Endothelial cell of umbilical vein (primary cell): ENCODE measurements around the gene KCNJ4.

ENCODE experiments used
- EZH2 ChIP-seq: IDR thresholded peaks from 2 replicates; pipeline ENCODE4 v1.6.1; 2012; ENCODE audit warnings: borderline replicate concordance, low read depth, mild to moderate bottlenecking, moderate library complexity, low read length, inconsistent platforms; ENCODE audit not compliant: severe bottlenecking
- FOS ChIP-seq: IDR thresholded peaks from 2 replicates; pipeline ENCODE4 v1.6.1; 2011; ENCODE audit warnings: mild to moderate bottlenecking, low read length, moderate library complexity, borderline replicate concordance; ENCODE audit not compliant: insufficient read depth
- MYC ChIP-seq: IDR thresholded peaks from one replicate; pipeline ENCODE4 v1.6.1; 2011; ENCODE audit warnings: mild to moderate bottlenecking, low read depth, low read length
- POLR2A ChIP-seq: IDR thresholded peaks from 2 replicates; pipeline ENCODE4 v1.6.1; 2012; ENCODE audit warnings: low read depth, mild to moderate bottlenecking, control low read depth, low read length
- POLR2AphosphoS5 ChIP-seq: IDR thresholded peaks from 2 replicates; pipeline ENCODE4 v1.6.1; 2012; ENCODE audit warnings: low read depth, mild to moderate bottlenecking, control low read depth, low read length, moderate library complexity; ENCODE audit not compliant: insufficient read depth
- TF ChIP-seq, protein P1 (sequence below), 2 donors: IDR thresholded peaks; 1 replicate in 1 of 2; 2 replicates in 1 of 2; pipeline ENCODE4 v1.5.1; 2011; ENCODE audit warnings: low read length in 2 of 2, mild to moderate bottlenecking in 2 of 2, moderate library complexity in 2 of 2, control low read depth in 1 of 2, inconsistent platforms in 1 of 2, low read depth in 1 of 2; ENCODE audit not compliant: insufficient read depth in 1 of 2; ENCODE audit errors: extremely low read depth in 1 of 2

DNA sequence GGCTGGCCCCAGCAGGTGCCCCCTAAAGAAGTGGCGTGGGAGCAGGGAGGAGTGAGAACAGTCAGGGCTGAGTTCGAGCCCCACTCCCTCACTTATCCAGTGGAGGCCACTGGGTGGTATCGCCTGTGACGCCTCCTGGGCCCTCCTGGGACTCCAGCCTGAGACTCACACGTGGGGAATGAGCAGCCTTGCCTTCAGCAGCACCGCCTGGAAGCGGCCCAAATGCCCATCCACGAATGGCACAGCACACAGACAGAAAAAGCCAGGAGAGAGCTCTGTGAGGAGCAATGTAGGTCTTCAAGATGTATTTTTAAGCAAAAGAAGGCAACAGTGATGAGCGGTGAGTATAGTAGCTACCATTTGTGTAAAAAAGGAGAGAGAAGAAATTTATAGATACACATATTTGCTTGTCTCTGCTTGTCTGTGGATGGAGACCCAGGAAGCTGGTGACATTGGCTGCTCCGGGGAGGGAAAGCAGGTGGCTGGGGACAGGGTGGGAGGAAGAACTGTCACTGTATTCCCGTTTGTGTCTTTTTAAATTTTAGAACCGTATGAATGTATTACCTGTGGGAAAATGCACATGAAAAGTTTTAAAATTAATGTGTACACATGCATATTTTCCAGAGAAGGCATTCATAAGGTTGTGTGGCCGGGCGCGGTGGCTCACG lies 13.2 kb downstream of the KCNJ4 start:
- TF ChIP-seq FOS (no peak), EZH2 (no peak), MYC (no peak), POLR2A (no peak), POLR2AphosphoS5 (no peak)
- TF ChIP-seq, protein P1, sequence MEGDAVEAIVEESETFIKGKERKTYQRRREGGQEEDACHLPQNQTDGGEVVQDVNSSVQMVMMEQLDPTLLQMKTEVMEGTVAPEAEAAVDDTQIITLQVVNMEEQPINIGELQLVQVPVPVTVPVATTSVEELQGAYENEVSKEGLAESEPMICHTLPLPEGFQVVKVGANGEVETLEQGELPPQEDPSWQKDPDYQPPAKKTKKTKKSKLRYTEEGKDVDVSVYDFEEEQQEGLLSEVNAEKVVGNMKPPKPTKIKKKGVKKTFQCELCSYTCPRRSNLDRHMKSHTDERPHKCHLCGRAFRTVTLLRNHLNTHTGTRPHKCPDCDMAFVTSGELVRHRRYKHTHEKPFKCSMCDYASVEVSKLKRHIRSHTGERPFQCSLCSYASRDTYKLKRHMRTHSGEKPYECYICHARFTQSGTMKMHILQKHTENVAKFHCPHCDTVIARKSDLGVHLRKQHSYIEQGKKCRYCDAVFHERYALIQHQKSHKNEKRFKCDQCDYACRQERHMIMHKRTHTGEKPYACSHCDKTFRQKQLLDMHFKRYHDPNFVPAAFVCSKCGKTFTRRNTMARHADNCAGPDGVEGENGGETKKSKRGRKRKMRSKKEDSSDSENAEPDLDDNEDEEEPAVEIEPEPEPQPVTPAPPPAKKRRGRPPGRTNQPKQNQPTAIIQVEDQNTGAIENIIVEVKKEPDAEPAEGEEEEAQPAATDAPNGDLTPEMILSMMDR (IDR thresholded peaks at IDR 0.05; ENCODE audit: extremely low read depth in 1 of 2, insufficient read depth in 1 of 2, low read depth in 1 of 2, low read length in 2 of 2), result no peak
